GM12892 (cell line): Measurements from ENCODE around the gene CGA.

ENCODE experiments used
- DNase-seq: peaks from one replicate; pipeline ENCODE4 v3.0.0; 2011; ENCODE audit not compliant: insufficient read length
- FAIRE-seq: peaks from 2 replicates; lab custom pipeline; 2011; peaks lifted over from hg19 to GRCh38; lab: Jason Lieb, UNC
- POLR2A ChIP-seq: IDR thresholded peaks from 2 replicates; pipeline ENCODE4 v1.6.1; 2011; ENCODE audit warnings: low read depth, low read length, control low read depth
- POLR2AphosphoS5 ChIP-seq: IDR thresholded peaks from 2 replicates; pipeline ENCODE4 v1.6.1; 2011; ENCODE audit warnings: low read depth, low read length, control low read depth
- TAF1 ChIP-seq: IDR thresholded peaks from 2 replicates; pipeline ENCODE4 v1.6.1; 2011; ENCODE audit warnings: low read depth, mild to moderate bottlenecking, control low read depth, low read length, borderline replicate concordance

Gene CGA

DNA sequence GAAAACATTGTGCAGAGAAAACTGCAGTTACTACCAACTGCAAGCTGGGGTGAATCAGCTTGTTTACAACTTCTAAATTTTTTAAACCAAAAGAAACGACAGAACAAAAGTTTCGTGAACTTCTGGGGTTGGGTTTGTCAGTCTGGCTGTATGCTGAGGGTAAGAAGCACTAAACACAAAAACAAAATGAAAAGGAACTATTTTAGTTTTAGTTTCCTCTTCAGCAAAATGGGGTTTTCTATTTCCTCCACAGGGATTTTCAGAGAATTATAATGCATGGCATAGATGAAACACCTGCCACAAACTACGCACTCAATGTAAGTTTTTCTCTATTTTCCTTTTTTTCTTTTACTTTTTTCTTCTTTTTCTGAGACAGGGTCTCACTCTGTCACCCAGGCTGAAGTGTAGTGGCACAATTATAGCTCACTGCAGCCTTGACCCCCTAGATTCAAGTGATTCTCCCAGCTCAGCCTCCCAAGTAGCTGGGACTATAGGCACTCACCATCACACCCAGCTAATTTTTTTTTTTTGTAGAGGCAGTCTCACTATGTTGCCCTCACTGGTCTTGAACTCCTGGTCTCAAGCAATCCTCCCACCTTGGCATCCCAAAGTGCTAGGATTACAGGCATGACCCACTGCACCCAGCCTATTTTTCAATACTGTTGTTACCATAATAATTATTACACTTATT, 40.6 kb downstream of the CGA start:
- FAIRE-seq = no peak

DNA sequence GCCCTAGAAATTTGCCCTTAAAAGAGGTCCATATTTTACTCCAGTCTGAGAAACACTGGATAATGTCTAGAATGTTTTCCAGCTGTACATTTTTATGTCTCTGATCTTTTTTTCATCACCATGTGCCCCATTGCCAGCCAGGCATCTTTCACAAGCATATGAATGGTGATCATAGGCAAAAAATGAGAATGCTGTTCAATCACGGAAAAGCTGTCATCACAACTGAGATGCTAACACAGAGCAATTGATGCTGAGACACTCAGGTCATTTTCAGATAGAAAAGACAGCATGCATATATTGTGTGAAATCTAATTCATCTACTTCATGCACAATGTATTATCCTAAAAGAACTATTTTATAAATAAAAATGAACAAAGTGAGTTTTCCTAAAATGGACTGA, 41.6 kb downstream of the CGA start:
- FAIRE-seq = no peak
- TF ChIP-seq TAF1 (no peak), POLR2AphosphoS5 (no peak), POLR2A (no peak)
- DNase-seq = no peak

More for the DNA sequence above, 40.6 kb downstream of the CGA start:
- no peak for DNase-seq
- TF ChIP-seq POLR2AphosphoS5 (no peak), TAF1 (no peak), POLR2A (no peak)

DNA sequence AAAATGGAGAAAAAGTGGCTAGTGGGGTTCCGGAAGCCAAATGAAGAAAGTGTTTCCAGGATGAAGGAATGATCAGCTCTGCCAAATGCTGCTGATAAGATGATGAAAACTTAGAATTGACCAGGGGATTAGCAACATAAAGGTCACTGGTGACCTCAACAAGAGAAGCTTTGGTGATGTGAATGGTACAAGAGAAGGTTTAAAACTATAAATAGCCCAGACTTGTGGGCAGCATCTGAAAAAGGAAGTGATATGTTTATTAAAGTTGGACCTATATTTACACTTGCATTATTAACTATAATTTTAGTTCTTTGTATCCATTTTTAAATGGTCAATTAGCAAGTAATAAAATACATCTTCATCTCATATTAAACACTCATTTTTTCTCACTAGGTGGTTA, 45.1 kb downstream of the CGA start:
- TF ChIP-seq POLR2AphosphoS5 (no peak), TAF1 (no peak), POLR2A (no peak)
- DNase-seq = no peak
- no peak for FAIRE-seq

DNA sequence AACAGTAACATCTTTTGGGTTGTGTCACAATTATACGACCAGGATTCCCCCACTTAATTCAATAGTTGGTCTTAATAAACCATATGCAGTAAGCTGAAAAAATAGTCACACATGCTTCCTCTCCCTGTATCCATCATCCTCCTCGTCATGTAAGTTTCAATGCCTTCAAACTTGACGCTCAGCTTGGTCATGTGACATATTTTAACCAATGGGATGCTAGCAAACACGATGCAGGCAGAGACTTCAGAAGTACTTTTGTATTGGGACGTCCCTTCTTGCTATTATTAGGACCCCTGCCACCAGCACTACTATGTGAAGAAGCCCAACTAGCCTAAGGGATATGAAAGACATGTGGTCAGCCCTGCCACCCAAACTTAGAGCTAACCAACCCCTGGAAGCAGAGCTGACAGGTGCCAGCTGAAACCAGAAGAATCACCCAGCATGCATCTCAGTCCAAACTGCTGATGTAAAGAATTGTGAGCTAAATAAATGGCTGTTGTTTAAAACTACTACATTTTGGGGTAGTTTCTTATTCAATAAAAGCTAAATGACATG, 49.3 kb downstream of the CGA start:
- peak; percentile 9 for FAIRE-seq
- DNase-seq = no peak
- no peak for TF ChIP-seq POLR2A
- no peak for TF ChIP-seq TAF1
- no peak for TF ChIP-seq POLR2AphosphoS5

DNA sequence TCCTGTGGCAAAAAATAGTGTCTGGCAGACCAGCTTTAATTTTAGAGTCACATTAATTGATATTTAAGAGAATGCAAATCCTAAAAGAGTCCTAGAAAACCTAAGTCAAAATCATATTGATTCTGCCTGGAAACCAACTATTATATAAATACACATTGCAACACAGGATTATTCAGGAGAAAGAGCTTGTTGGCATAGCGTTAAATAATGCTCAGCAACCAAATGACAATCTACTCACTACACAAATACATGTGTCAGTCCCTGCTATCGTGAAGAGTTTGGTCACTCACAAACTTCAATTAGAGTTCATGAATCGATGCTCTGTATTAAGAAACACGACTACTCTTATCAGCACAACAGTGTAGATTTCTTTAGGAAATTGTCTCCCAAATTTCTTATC, 54.2 kb downstream of the CGA start:
- TF ChIP-seq POLR2A (no peak), TAF1 (no peak), POLR2AphosphoS5 (no peak)
- no peak for DNase-seq
- FAIRE-seq = no peak
